ENCODE results near the gene APCDD1. TPM values are rescaled to one million over a fixed set of nuclear protein-coding genes. Genes with fewer than 3 reads are reported as not detected.

APCDD1 gene
- total and polyA plus RNA-seq, 2 of the 8 experiments (the other 6 are each of a cell fraction or from before 2014, with no cell fraction given) = 2.6 to 3.6 TPM

GRCh38 chr18:10449396-10449795, 5.0 kb upstream of the APCDD1 start:
- Histone ChIP-seq H3K14ac (ENCODE audit: insufficient read length) (no peak overlapping the region), H2AK5ac (ENCODE audit: low read depth, low read length) (no peak overlapping the region), H3K79me2 (ENCODE audit: control insufficient read depth in 1 of 2, insufficient read depth in 2 of 2, low read length in 2 of 2) (no peaks in the 10 kb centered on the region), H2BK20ac (ENCODE audit: low read length) (no peak overlapping the region), H4K20me1 (replicated peaks in 1 of 2; ENCODE audit: control insufficient read depth in 1 of 2, insufficient read depth in 2 of 2, low read length in 2 of 2) (no peaks in the 10 kb centered on the region), H4K91ac (replicated peaks; ENCODE audit: insufficient read length, low read length) (no peak overlapping the region), H3K9ac (replicated peaks in 1 of 4; ENCODE audit: extremely low read depth in 1 of 4, low read depth in 3 of 4, low read length in 3 of 4) (no peak overlapping the region), H2BK12ac (ENCODE audit: low read depth, low read length) (no peak overlapping the region), H3K36me3 (ENCODE audit: control insufficient read depth in 2 of 4, insufficient read depth in 4 of 4, low read length in 3 of 4) (no peaks in the 10 kb centered on the region), H3K4me2 (ENCODE audit: insufficient read depth in 1 of 2, low read depth in 2 of 2, low read length in 2 of 2) (no peak overlapping the region), H3K23ac (ENCODE audit: insufficient read length) (no peak overlapping the region), H3K18ac (ENCODE audit: extremely low read depth, low read length) (no peak overlapping the region), H3K4ac (replicated peaks; ENCODE audit: insufficient read length, low read depth, low read length) (no peak overlapping the region), H2AFZ (ENCODE audit: low read length) (no peak overlapping the region), H4K8ac (ENCODE audit: extremely low read depth, insufficient read depth, low read length) (no peak overlapping the region), H3K23me2 (ENCODE audit: low read depth, low read length) (peaks cover 2% of the 10 kb centered on the region; the same call in 1 of the 2 replicates), H3K4me1 (replicated peaks in 1 of 4; ENCODE audit: control insufficient read depth in 3 of 4, insufficient read depth in 4 of 4, low read length in 3 of 4) (peaks cover 0 to 2% (median 0%) of the 10 kb centered on the region in 4 experiments; a peak in 2 of 7 replicates), H3K4me3 (ENCODE audit: extremely low read depth in 1 of 4, insufficient read depth in 2 of 4, low read depth in 3 of 4, low read length in 4 of 4) (no peak overlapping the region), H4K5ac (ENCODE audit: insufficient read length, low read depth, low read length) (no peak overlapping the region), H3K79me1 (ENCODE audit: low read depth, low read length) (no peaks in the 10 kb centered on the region), H2BK120ac (replicated peaks; ENCODE audit: low read depth, low read length) (no peak overlapping the region), H2BK5ac (ENCODE audit: low read depth, low read length) (no peak overlapping the region), H3K27ac (ENCODE audit: low read depth, low read length) (no peak overlapping the region), H3K9me3 (ENCODE audit: insufficient read depth in 2 of 2, low read depth in 1 of 2, low read length in 1 of 2) (no peaks in the 10 kb centered on the region), H3K27me3 (replicated peaks in 1 of 4; ENCODE audit: control insufficient read depth in 3 of 4, extremely low read depth in 1 of 4, insufficient read depth in 3 of 4, low read length in 3 of 4) (peaks cover 0 to 5% (median 2%) of the 10 kb centered on the region in 4 experiments; a peak in 3 of 7 replicates), H3K56ac (replicated peaks; ENCODE audit: insufficient read length, low read depth, low read length) (no peak overlapping the region), H2BK15ac (ENCODE audit: low read length) (no peak overlapping the region)
- POLR2A ChIA-PET (ENCODE audit: partially characterized antibody) = no interaction called here
- no peak for DNase-seq (ENCODE audit: low read depth in 1 of 2, low spot score in 2 of 2)
- WGBS, 2 experiments (ENCODE audit: extremely low coverage in 1 of 2, insufficient coverage in 1 of 2, insufficient read length in 1 of 2, insufficient replicate concordance in 2 of 2, low coverage in 1 of 2, low lambda C conversion rate in 2 of 2, missing lambda C conversion rate in 1 of 2) = 94% methylated on average over 2 of the region's 2 CpGs; no CpG with 5 or more reads in 1 of the 2 experiments
- CTCF ChIA-PET (ENCODE audit: partially characterized antibody) = interaction anchor here (0.6 kb wide), 1 partner anchor 727 kb away, joined by 5 read pairs; no protein-coding TSS in a partner anchor
- FAIRE-seq = no peak
- TF ChIP-seq SP1 (IDR thresholded peaks at IDR 0.05; ENCODE audit: low read depth, low read length) (no peak), E2F6 (IDR thresholded peaks at IDR 0.05) (no peak), RXRA (IDR thresholded peaks at IDR 0.05; ENCODE audit: insufficient read depth, low read depth, low read length) (no peak), CBX8 (IDR thresholded peaks at IDR 0.05; ENCODE audit: borderline replicate concordance, low read depth, low read length) (no peak), SP4 (IDR thresholded peaks at IDR 0.05; ENCODE audit: low read length) (no peak)

All from H1 (cell line).